Measurements from ENCODE around the gene SLC2A1.

SLC2A1 gene

GRCh38 chr1:42887366-42887765 is 71.3 kb downstream of the SLC2A1 start:
- DNase-seq = no peak

- no peak for DNase-seq
Measured at GRCh38 chr1:42886800-42887199, 71.9 kb downstream of the SLC2A1 start.

- DNase-seq = no peak
Measured at GRCh38 chr1:42886046-42886739, 72.5 kb downstream of the SLC2A1 start.

GRCh38 chr1:42880384-42880783 is 78.3 kb downstream of the SLC2A1 start:
- no peak for DNase-seq

- DNase-seq = no peak
Measured at GRCh38 chr1:42877380-42877779, 81.3 kb downstream of the SLC2A1 start.

- no peak for DNase-seq
Measured at GRCh38 chr1:42876009-42876408, 82.7 kb downstream of the SLC2A1 start.
